Hepatic stellate cell (primary cell): Measurements from ENCODE around the gene CERKL.

Experiments
- DNase-seq: peaks from one replicate; pipeline ENCODE4 v3.0.0; 2011; ENCODE audit warnings: low spot score

The CERKL gene

GRCh38 chr2:181574321-181574720 is 82.6 kb downstream of the CERKL start:
- no peak for DNase-seq

DNA sequence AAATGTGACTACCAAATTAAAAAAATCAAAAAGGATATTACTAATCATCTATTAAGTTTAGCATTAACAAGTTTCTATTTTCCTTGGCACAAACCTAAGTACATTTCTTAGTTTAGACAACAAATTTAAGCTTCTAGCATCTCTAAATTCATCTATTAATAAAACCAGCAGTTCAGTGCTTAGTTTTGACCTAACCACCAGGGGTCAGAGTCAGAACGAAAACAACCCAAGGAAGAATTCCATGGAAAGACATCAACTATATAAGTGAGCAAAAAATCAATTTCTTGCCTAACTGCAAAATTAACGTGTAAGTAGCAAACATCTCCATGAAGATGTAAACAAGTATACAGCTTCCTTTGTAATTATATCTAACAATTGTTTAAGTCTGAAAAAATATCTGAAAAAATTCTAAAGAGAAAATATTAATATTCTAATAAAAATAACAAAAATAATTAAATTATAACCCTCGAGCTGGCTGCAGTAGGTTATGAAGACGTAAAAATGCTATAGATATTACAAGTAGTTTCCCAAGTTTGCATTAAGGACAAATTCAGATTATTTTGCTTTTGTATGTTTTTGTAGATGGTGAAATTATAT is 83.7 kb downstream of the CERKL start:
- DNase-seq, result peak; percentile 5

- no peak for DNase-seq
Measured at GRCh38 chr2:181570833-181571661, 85.9 kb downstream of the CERKL start.

- no peak for DNase-seq
Measured at GRCh38 chr2:181570059-181570458, 86.8 kb downstream of the CERKL start.

DNA sequence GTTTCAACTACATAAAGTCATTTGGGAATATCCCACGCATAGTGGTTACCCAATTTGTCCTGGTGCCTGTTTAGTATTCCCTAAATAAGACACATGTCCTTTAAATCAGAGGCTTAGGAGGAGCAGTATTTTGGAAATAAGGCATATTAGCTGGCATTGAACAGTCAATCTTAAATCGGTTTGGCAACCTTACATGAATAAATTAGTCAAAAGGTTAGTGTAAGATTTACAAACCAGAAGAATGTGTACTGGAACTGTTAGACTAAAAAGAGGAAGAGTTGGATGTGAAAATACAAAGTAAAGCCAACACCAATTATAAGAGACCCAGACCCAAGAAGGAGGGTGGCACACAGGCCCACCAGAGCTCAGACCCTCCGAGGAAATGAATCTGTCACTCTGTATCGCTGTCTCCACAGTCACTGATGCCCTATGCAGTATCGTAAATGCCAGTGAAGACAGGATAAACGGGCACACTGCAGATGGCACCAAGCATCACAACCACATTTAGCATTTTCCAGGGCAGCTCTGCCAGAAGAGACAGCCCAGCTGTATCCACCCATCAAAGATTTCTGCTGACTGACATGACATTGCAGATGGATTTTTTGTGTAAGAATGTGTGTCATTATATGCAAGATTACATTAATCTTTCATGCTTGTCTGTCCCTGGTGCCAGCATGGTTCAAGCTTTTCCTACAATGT is 90.4 kb downstream of the CERKL start:
- no peak for DNase-seq

DNA sequence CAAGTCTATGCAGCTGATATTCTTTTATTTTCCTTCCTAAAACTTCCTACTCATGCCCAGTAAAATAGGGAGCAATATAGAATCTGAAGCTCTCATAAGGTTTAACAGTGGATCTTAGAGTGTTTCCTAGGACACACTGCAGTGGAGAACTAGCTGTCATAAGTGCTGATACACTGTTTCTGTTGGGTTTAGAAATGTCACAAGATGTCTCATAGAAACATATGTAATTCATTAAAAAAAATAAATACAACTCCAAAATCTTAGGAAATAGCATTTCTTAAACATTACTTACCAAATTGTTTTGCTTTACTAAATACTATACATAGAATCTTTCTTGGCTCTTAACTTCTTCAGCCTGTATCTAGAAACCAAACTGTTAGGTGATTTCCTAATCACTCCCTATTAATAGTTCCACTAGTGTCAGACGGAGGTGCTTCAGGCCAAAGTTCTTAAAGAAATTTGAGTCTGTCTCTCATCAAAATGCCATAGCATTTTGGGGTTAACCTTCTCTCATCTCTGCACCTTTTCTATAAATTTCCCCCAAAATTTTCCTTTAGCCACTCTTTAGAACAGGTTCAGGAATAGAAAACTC is 93.7 kb downstream of the CERKL start:
- peak; percentile 1 for DNase-seq

DNA sequence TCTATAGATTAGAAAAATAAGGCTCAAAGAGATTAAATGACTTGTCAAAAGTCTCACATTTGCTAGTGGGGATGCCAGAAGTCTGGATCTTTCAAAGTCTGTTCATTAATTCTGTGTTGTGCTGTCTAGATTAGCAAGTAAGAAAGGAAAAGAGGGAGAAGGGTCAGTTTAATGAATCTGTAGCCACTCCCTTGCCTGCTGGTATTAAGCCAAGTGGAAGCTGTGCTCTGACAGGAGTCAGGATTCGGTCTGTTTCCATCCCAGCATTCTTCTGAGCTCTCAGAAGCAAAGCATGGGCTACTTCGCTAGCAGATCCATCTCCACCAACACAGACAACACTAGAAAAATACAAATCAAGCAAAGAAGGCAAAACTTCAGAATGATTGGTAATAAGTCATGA is 98.5 kb downstream of the CERKL start:
- DNase-seq, result no peak

DNA sequence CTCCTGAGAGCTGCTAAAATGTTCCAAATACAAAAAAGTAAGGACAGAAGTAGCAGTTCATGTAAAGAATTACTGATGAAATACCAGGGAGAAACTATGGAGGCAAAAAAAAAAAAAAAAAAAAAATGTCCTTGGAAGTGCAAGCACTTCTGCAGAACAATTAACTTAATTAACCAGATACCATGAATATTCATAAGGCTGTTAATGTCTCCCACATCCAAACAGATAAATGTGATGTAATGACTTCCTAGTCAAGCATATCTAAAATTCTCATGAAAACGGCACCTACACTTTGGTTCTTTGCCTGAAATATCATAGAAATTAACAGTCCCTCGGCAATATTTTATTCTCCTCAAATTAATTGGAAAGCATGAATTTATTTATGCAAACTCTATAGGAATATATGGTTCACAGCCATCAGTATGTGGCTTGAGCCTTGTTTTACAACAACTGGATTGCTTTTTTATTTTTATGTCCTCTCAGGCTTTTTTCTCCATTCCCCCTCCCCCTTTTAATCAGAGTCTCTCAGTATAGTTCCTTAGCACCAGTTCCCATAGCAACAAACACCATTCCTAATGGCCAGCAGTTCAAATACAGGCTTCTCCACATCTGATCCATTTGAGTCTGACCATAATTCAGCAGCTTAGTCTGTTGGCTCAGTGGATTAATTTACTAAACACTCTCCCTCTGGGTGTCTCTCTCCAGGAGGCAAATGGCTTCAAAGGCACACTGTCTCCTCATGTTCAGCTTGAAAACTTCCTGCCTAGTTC is 102.7 kb downstream of the CERKL start:
- no peak for DNase-seq

DNA sequence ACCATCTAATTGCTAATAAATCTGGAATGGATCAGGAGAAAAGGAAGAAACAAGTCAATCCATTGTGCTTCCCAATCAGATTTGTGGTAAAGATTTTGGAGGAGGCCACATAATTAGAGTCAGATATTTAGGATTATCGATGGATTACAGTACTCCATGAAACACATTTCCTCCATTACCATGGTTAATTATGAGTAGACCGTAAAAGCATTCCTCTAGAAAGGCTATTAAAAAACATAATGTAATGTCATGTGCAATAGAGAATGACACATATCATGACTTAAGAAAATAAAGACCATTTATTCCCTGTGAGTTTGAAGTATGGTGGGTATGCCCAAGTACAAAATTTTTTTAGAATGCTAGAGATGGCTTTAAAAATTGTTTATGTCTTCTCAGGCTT is 103.7 kb downstream of the CERKL start:
- no peak for DNase-seq

- DNase-seq, result no peak
Measured at GRCh38 chr2:181552808-181553207, 104.1 kb downstream of the CERKL start.

- DNase-seq, result no peak
Measured at GRCh38 chr2:181546086-181546485, 110.8 kb downstream of the CERKL start.

DNA sequence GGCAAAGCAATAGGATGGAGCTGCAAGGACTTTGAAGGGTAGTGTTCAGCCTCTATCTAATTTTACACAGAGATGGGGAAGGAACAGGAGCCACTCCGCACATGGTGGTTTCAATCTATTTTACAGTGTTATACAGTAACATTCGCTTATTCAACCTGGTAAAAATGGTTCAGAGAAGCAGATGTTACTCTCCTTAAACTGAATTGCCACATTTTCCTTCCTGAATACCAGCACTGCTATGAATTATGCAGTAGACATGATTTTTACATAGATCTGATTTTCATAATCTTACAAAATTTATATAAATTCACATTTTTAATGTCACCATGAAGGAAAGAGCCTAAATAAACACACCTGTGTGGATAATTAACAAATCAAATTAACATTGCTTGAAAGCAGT is 114.7 kb downstream of the CERKL start:
- no peak for DNase-seq

- no peak for DNase-seq
Measured at GRCh38 chr2:181540421-181540820, 116.5 kb downstream of the CERKL start.

GRCh38 chr2:181536730-181537129 is 120.2 kb downstream of the CERKL start:
- DNase-seq, result no peak

DNA sequence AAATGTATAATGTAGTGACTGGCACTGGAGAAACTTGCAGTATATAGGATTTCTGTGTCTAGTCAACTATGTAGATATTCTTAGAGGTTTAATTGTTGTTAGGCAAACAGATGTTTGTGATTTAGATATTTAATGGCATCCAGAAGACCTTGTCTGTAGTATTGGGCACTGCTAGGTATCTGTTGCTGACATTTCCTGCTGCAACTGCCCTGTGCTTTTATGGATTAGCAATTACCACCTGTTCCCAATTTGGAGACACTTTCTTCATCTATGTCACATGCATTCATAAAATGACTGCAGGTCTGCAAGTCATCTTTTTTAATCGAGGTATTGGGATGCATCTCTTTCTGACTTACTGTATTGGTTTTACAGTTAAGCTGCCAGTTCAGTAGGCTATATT is 128.5 kb downstream of the CERKL start:
- DNase-seq, result no peak

- no peak for DNase-seq
Measured at GRCh38 chr2:181527058-181527457, 129.8 kb downstream of the CERKL start.

DNA sequence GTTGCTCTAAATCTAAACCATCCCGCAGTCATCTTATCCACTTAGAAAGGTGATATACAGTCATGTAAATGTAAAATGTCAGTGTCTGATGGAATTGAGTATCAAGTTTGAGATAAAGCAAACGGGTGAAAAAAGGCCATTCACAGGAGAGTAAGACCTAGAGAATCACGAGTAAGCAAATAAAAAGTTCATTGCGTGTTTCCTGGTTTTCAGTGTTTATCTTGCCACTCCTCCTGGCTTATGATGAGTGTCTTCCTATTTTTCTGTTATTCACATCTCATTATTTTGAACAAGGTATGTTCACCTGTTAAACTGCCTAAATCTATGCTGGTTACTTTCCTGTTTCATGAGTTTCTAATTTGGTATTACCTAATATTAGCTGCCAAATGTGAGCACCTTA is 130.9 kb downstream of the CERKL start:
- no peak for DNase-seq

DNA sequence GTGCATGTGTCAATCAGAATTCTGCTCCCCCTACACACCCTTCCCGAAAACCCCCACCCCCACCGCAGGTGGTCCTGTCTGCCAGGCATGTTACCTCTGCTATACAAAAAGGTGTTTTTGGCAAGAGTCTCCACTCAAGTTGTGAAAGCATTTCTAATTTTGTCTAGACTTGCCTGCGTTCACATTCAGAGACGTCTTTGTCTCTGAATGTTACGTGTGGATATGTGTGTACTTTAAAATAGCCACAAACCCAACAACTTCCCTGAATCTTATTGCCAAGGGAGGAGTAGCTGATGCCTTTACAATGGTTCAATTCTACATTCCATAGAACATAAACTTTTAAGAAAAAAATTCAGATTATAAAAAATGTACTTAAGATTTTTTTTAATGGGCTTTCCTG is 133.1 kb downstream of the CERKL start:
- DNase-seq, result no peak

GRCh38 chr2:181520253-181520652 is 136.7 kb downstream of the CERKL start:
- DNase-seq, result no peak

- no peak for DNase-seq
Measured at GRCh38 chr2:181517685-181518301, 139.1 kb downstream of the CERKL start.

DNA sequence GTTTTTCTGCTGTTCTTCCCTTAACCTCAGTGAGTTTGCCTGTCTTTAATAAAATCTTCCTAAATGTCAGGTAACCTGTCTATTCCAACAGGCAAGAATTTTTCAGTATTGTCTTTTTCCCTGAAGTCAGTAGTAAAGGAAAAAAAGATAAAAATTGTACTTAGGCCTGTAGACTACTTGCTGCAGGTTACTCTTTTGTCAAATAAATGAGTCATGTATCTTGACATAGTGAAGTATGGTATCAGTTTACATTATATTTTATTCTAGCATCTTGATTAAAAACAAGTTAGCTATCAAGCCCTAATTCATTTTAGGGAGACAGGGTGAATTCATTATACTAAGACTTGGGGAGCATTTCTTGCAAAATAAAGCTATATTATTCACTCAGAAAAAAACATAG is 139.9 kb downstream of the CERKL start:
- no peak for DNase-seq

DNA sequence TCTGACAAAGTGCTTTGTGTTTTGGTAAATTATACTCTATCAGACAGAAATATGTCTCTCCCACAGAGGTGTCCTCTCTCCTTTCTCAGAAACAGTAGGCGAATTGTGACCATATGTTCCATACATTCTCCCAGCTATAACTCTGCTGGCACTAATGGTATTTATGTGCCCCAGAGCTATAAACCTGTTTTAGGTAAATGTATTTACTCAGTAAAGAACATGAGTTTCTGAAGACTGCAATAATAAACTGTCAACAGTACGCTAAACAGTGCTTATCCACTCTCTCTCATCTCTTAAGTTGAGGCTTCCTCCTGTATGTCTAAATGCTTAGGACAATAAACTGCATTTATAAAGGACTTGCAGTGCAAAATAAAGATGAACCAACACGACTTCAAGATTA is 141.2 kb downstream of the CERKL start:
- no peak for DNase-seq
